Placental pericyte (primary cell): Measurements from ENCODE around the gene C16orf90. TPM values are rescaled to one million over a fixed set of nuclear protein-coding genes. Genes with fewer than 3 reads are reported as not detected.

Experiments used
- small RNA-seq: library from RNA; depleted of rRNA; stranded (forward); fragments of <200 nt; gene quantifications from one replicate; pipeline ENCODE3, GENCODE V24; 2012; ENCODE audit warnings: low replicate concordance
- total RNA-seq: library from RNA; depleted of rRNA; stranded (reverse); fragments of >200 nt; gene quantifications from 2 replicates; pipeline ENCODE4 v1.2.3, GENCODE V29; 2012

The C16orf90 gene
- total RNA-seq, result not detected in 2 replicates

DNA sequence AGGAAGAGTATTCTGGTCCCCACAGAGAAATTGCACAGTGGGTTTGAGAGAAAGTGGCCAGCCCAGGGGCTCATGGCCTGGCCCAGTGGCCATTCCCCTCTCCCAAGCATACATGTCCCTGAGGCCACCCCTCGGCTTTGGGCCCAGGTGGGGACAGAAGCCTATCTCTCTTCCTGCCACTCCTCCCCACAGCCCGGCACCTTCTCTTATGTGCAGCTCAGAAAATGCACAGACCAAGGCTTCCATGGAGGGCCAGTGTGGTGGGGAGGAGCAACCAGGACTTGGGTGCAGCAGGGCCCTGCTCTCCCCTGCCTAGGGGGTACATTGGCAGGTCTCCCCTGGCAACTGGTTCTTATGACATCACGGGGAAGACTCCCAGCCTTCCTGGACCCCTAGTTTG, at the start of gene C16orf90:
Gene C16orf90 (minus strand): TSS at position 314 of the 400 bp plus-strand sequence. CDS start 68 bp downstream, at position 246.

Small RNA genes lying within 50 kb of the gene (small RNA-seq; reads per million reads assigned to genes)
- not detected for gene MIR6126

Other genes starting within 250 kb of the C16orf90 start
- not detected in 2 replicates for gene MEFV, start 238.9 kb downstream of the C16orf90 start, total RNA-seq
- 49.5 and 54.7 TPM in 2 replicates for gene ZNF263, start 212.0 kb downstream of the C16orf90 start, total RNA-seq
- gene TIGD7, start 190.1 kb downstream of the C16orf90 start, total RNA-seq, result 2.4 and 3.6 TPM in 2 replicates
- gene ZNF75A, start 190.0 kb downstream of the C16orf90 start, total RNA-seq, result 22.3 and 28.1 TPM in 2 replicates
- gene OR2C1, start 139.6 kb downstream of the C16orf90 start, total RNA-seq, result 0.22 TPM in 1 of 2 replicates, not detected in the other
- gene ZSCAN32, start 94.5 kb downstream of the C16orf90 start, total RNA-seq, result 9.8 and 11.6 TPM in 2 replicates
- 5.0 and 9.3 TPM in 2 replicates for gene ZNF174, start 94.3 kb downstream of the C16orf90 start, total RNA-seq
- gene ZNF597, start 52.0 kb downstream of the C16orf90 start, total RNA-seq, result 4.2 and 5.6 TPM in 2 replicates
- 15.5 and 17.3 TPM in 2 replicates for gene NAA60, start 51.8 kb downstream of the C16orf90 start, total RNA-seq
- gene CLUAP1, start 5.5 kb upstream of the C16orf90 start, total RNA-seq, result 11.0 and 20.8 TPM in 2 replicates
- gene NLRC3, start 81.9 kb upstream of the C16orf90 start, total RNA-seq, result not detected in 2 replicates
- 2.8 and 9.7 TPM in 2 replicates for gene SLX4, start 116.1 kb upstream of the C16orf90 start, total RNA-seq
- gene DNASE1, start 159.2 kb upstream of the C16orf90 start, total RNA-seq, result 15.8 and 17.5 TPM in 2 replicates
- gene TRAP1, start 222.0 kb upstream of the C16orf90 start, total RNA-seq, result 96.3 and 98.8 TPM in 2 replicates